Vagina (tissue), 2 donors: ENCODE results near the gene GLOD4. TPM values are rescaled to one million over a fixed set of nuclear protein-coding genes. Genes with fewer than 3 reads are reported as not detected.

ENCODE experiments used
- DNase-seq, 2 donors: peaks; one replicate each; pipeline ENCODE4 v3.0.0-alpha.2; 2017; ENCODE audit errors: extremely low spot score in 2 of 2
- H3K27ac ChIP-seq: fragments of 200-600 bp; sonication (generic); one replicate; pipeline ENCODE4 v1.5.1; 2019
- H3K27me3 ChIP-seq: fragments of 200-600 bp; sonication (generic); one replicate; pipeline ENCODE4 v1.5.1; 2019
- H3K36me3 ChIP-seq, 2 donors: fragments of 200-600 bp; sonication (generic); one replicate each; pipeline ENCODE4 v1.5.1; 2017 to 2019
- H3K4me1 ChIP-seq: fragments of 200-600 bp; sonication (generic); one replicate; pipeline ENCODE4 v1.5.1; 2019
- H3K4me3 ChIP-seq, 2 donors: fragments of 200-600 bp; sonication (generic); 1 replicate in 1 of 2; 2 replicates in 1 of 2; pipeline ENCODE4 v1.5.1; 2016 to 2019
- H3K9me3 ChIP-seq: fragments of 200-600 bp; sonication (generic); one replicate; pipeline ENCODE4 v1.5.1; 2019
- POLR2A ChIP-seq, 2 donors: fragments of 450-650 bp; IDR thresholded peaks; one replicate each; pipeline ENCODE4 v1.6.1; 2017; ENCODE audit warnings: antibody characterized with exemption in 2 of 2, mild to moderate bottlenecking in 2 of 2, moderate library complexity in 2 of 2
- POLR2AphosphoS5 ChIP-seq, 2 donors: sonication (generic); formaldehyde crosslinking; IDR thresholded peaks; one replicate each; pipeline ENCODE4 v1.9.0; 2017; ENCODE audit warnings: antibody characterized with exemption in 2 of 2, mild to moderate bottlenecking in 2 of 2, low read depth in 1 of 2; ENCODE audit not compliant: insufficient read depth in 1 of 2
- intact Hi-C: fragments of 100-400 bp; cut with DNase I; formaldehyde crosslinking; loops from one replicate; pipeline ENCODE4 v1.15.1; 2023
- total RNA-seq: library from RNA; depleted of rRNA; stranded (reverse); fragments of >200 nt; gene quantifications from one replicate; pipeline ENCODE4 v1.2.3, GENCODE V29; 2016
- TF ChIP-seq, protein P1 (sequence below), 3 experiments: fragments of 450-650 bp in 2 of 3; fragments of 200-600 bp in 1 of 3; sonication (generic) in 1 of 3; IDR thresholded peaks; one replicate each; pipeline ENCODE4 v1.5.1; 2017 to 2019; ENCODE audit warnings: antibody characterized with exemption in 3 of 3, mild to moderate bottlenecking in 2 of 3, moderate library complexity in 2 of 3

GLOD4 gene
- total RNA-seq, 1 donor from 2014 or later: 36.8 TPM

DNA sequence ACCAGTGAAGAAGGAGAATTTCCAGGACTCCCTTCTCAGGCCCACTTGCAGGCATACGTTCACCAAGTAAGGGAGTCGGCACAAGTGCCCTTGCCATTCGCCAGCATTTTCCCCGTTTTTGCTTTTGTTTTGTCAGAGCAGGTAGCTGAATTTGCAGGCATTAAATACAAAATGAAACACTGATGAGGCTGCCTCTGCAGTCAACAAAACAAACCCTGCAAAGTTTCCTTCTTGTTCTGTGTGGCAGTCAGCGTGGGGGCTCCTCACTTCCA, 7.8 kb downstream of the GLOD4 start:
- intact Hi-C loops: no loop called here
- Histone ChIP-seq H3K4me1 (no peaks in the 10 kb centered on the region), H3K9me3 (no peaks in the 10 kb centered on the region), H3K27ac (no peak overlapping the region), H3K27me3 (no peaks in the 10 kb centered on the region), H3K36me3 (peaks cover 0 to 87% of the 10 kb centered on the region in 2 donors), H3K4me3 (no peak overlapping the region)
- no peak for DNase-seq
- no peak for TF ChIP-seq POLR2A (IDR thresholded peaks at IDR 0.05)
- TF ChIP-seq, protein P1, sequence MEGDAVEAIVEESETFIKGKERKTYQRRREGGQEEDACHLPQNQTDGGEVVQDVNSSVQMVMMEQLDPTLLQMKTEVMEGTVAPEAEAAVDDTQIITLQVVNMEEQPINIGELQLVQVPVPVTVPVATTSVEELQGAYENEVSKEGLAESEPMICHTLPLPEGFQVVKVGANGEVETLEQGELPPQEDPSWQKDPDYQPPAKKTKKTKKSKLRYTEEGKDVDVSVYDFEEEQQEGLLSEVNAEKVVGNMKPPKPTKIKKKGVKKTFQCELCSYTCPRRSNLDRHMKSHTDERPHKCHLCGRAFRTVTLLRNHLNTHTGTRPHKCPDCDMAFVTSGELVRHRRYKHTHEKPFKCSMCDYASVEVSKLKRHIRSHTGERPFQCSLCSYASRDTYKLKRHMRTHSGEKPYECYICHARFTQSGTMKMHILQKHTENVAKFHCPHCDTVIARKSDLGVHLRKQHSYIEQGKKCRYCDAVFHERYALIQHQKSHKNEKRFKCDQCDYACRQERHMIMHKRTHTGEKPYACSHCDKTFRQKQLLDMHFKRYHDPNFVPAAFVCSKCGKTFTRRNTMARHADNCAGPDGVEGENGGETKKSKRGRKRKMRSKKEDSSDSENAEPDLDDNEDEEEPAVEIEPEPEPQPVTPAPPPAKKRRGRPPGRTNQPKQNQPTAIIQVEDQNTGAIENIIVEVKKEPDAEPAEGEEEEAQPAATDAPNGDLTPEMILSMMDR (IDR thresholded peaks at IDR 0.05): no peak

DNA sequence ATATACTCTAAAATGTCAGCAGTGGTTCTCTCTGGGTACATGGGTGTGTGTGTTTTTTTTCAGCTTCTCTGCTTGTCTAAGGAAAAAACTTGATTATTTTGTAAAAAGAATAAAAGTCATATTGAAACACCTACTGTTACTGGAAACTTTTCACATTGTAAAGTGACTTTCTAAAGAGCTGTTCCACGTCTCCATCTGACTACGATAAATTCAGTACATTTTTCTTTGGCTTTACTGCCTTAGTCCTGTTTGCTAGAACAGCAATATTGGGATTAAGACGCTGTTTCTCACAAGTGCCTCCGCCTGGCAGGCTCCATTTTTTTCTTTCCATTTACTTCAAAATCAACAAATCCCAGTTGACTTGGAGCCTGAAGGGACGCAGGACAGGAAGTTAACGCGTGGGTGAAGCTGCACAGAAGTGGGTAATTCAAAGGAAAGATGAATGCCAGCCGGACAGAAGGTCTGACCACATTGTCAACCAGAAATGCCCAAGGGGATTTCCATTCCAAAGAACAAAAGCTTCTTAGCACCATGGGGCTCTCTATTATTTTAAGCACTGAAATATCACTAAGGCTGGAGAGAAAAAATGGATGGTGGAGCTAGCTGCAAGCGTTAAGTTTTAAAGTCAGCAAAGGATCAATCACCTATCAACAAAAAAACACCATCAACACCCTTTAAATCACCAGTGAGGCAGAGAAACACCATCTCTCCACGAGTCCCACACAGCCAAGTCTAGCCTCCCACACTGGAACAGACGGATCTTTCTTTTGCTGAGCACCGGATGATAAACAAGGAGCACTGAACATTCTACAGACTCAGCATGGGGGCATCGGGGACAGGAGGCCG, 8.4 kb downstream of the GLOD4 start:
- Histone ChIP-seq H3K27ac (no peak overlapping the region), H3K9me3 (no peaks in the 10 kb centered on the region), H3K4me1 (no peaks in the 10 kb centered on the region), H3K27me3 (no peaks in the 10 kb centered on the region), H3K4me3 (no peak overlapping the region), H3K36me3 (peaks cover 0 to 91% of the 10 kb centered on the region in 2 donors)
- DNase-seq: no peak
- intact Hi-C loops: no loop called here
- TF ChIP-seq POLR2AphosphoS5 (IDR thresholded peaks at IDR 0.05; ENCODE audit: insufficient read depth in 1 of 2, low read depth in 1 of 2): no peak

- Histone ChIP-seq H3K27ac (no peak overlapping the region), H3K9me3 (no peaks in the 10 kb centered on the region), H3K27me3 (no peaks in the 10 kb centered on the region), H3K36me3 (peaks cover 0 to 84% of the 10 kb centered on the region in 2 donors), H3K4me1 (no peaks in the 10 kb centered on the region), H3K4me3 (no peak overlapping the region)
- intact Hi-C loops: no loop called here
- no peak for TF ChIP-seq POLR2A (IDR thresholded peaks at IDR 0.05)
- no peak for TF ChIP-seq POLR2AphosphoS5 (IDR thresholded peaks at IDR 0.05; ENCODE audit: insufficient read depth in 1 of 2, low read depth in 1 of 2)
- TF ChIP-seq, protein P1 (IDR thresholded peaks at IDR 0.05): no peak
- no peak for DNase-seq
Measured at GRCh38 chr17:773016-773415, 9.1 kb downstream of the GLOD4 start.

- no peaks in the 10 kb centered on the region for H3K4me1 ChIP-seq
- peaks cover 0 to 72% of the 10 kb centered on the region in 2 donors for H3K36me3 ChIP-seq
- H3K4me3 ChIP-seq: no peak overlapping the region
- no peaks in the 10 kb centered on the region for H3K27me3 ChIP-seq
- intact Hi-C loops: no loop called here
- H3K9me3 ChIP-seq: no peaks in the 10 kb centered on the region
- TF ChIP-seq POLR2A (IDR thresholded peaks at IDR 0.05) (no peak), POLR2AphosphoS5 (IDR thresholded peaks at IDR 0.05; ENCODE audit: insufficient read depth in 1 of 2, low read depth in 1 of 2) (no peak)
- TF ChIP-seq, protein P1 (IDR thresholded peaks at IDR 0.05): no peak
- DNase-seq: no peak
- H3K27ac ChIP-seq: no peak overlapping the region
Measured at GRCh38 chr17:767076-767475, 15.0 kb downstream of the GLOD4 start.

DNA sequence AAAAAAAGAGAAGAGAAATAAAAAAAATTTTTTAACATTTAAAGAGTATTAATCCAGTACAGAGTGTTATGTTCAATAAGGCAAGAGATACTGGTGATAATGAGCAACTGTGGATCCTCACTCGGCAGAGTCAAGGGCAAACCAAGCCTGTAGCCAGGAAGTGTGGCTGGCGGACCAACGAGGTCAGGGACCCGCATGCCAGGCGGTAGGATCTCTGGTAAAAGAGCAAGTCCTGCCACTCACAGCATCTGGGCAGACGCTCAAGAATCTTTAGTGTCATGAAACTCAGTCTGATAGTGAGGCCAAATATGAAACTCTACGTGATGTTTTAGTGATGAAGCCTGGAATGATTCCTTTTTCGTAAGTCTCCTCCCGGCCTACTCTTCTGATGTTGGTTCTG, 21.7 kb downstream of the GLOD4 start:
- H3K4me3 ChIP-seq: no peak overlapping the region
- H3K36me3 ChIP-seq: peaks cover 0 to 55% of the 10 kb centered on the region in 2 donors
- H3K27me3 ChIP-seq: no peaks in the 10 kb centered on the region
- H3K4me1 ChIP-seq: no peaks in the 10 kb centered on the region
- H3K9me3 ChIP-seq: no peaks in the 10 kb centered on the region
- TF ChIP-seq POLR2AphosphoS5 (IDR thresholded peaks at IDR 0.05; ENCODE audit: insufficient read depth in 1 of 2, low read depth in 1 of 2) (no peak), POLR2A (IDR thresholded peaks at IDR 0.05) (no peak)
- TF ChIP-seq, protein P1 (IDR thresholded peaks at IDR 0.05): no peak
- intact Hi-C loops: no loop called here
- no peak for DNase-seq
- no peak overlapping the region for H3K27ac ChIP-seq
